HG02981 (cell line): Measurements from ENCODE around the gene VPS11.
A peak's percentile ranks its signal among the peaks of the same experiment; 100 is the strongest.
"Not testable (repeated sequence)": the region's sequence is repeated elsewhere in the genome, so short reads cannot be mapped to it uniquely, and the experiment has no call there.

ENCODE experiments used
- ATAC-seq: cut with Tn5 transposase; IDR thresholded peaks from one replicate; pipeline ENCODE4 v1.9.1; 2021; ENCODE audit warnings: mild to moderate bottlenecking, moderate library complexity; ENCODE audit not compliant: unreplicated experiment

The VPS11 gene

DNA sequence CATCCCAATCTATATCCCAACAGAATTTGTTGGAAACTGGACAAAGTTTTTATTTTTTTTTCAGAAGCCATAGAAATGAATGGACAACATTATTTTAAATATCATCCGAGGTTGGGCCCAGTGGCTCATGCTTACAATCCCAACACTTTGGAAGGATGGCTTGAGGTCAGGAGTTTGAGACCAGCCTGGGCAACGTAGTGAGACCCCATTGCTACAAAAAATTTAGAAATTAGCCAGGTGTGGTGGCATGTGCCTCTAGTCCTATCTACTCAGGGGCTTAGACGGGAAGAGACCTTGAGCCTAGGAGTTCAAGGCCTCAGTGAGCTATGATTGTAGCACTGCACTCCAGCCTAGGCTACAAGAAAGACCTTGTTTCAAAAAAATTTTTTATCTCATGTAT, 32.8 kb upstream of the VPS11 start:
- ATAC-seq: no peak

GRCh38 chr11:119038884-119039283, 28.7 kb upstream of the VPS11 start:
- ATAC-seq: no peak

GRCh38 chr11:119039471-119039870, 28.1 kb upstream of the VPS11 start:
- not testable (repeated sequence) for ATAC-seq

- ATAC-seq: no peak
Observed at GRCh38 chr11:119041821-119042514, 25.6 kb upstream of the VPS11 start.

- ATAC-seq: no peak
Observed at GRCh38 chr11:119042927-119043326, 24.7 kb upstream of the VPS11 start.

- no peak for ATAC-seq
Observed at GRCh38 chr11:119044708-119045107, 22.9 kb upstream of the VPS11 start.

GRCh38 chr11:119046489-119046888, 21.1 kb upstream of the VPS11 start:
- ATAC-seq: no peak

GRCh38 chr11:119047205-119047604, 20.4 kb upstream of the VPS11 start:
- no peak for ATAC-seq

DNA sequence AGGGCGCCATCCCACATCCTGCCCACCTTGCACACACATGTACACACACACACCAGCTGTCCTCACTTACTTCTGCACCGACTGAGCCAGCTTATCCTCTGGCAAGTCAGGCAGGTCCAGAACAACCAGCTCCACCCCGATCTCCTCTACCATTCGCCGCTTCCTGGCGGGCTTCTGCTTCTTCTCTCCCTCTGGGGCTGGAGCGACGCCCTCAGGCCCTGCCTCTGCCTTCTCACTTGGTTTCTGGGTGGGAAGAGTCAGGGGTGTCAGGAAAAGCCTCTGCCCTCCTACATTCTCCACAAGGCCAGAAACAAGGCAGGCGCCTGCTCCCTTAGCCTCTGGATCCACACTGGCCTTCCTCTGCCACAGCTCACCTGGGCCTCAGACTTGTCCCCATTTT, 19.0 kb upstream of the VPS11 start:
- ATAC-seq: no peak

GRCh38 chr11:119049081-119049480, 18.5 kb upstream of the VPS11 start:
- ATAC-seq: no peak

- ATAC-seq: peak; percentile 40
Observed at GRCh38 chr11:119051440-119052162, 16.0 kb upstream of the VPS11 start.

DNA sequence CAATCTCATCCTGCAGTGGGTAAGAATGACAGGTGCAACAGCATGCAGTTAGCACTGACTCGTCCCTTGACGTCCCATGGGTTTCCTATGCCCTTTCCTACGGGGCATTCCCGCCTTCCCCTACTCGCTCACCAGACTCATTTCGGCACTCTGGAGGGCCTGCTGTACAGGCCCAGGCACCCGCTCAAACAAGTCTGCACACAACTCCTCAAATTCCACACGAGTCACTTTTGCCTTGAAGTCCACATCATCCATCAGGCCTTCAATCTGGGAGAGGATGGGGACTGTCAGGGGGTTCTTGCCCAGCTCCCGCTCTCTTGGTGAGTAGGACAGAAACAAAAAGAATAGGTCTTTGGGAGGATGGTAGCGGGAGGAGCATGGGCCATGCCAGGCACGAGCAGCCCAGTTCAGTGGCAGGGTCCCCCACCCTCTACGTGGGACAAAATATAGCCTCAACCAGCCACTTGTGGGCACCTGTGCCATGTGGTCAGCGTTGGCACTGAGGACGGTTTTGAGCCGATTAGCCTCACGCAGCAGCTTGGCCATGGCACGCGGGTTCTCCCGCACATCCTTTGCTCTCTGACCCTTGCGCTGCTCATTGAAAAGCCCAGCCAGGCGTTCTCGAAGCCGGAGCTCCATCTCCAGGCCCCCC, 15.3 kb upstream of the VPS11 start:
- no peak for ATAC-seq

- ATAC-seq: no peak
Observed at GRCh38 chr11:119054418-119054817, 13.2 kb upstream of the VPS11 start.

DNA sequence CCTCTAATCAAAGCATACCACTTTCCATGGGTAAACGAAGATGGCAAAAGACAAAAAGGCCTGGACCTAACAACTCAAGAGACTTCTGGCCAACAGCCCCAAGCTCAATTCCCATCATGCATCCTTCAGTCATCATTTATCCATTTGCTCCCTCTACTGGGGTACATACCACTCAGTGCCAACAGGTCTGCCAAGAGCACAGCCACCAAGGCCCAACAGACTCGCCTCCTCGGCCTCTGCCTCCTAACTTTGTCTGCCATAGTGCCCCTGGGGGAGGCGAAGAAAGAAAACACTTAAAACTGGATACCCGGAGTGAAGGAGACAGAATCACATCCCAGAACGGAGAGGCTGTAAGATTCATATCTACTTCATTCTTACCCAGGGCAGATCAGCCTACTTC, 11.7 kb upstream of the VPS11 start:
- no peak for ATAC-seq

GRCh38 chr11:119056421-119056999, 11.1 kb upstream of the VPS11 start:
- ATAC-seq: peak; percentile 2

DNA sequence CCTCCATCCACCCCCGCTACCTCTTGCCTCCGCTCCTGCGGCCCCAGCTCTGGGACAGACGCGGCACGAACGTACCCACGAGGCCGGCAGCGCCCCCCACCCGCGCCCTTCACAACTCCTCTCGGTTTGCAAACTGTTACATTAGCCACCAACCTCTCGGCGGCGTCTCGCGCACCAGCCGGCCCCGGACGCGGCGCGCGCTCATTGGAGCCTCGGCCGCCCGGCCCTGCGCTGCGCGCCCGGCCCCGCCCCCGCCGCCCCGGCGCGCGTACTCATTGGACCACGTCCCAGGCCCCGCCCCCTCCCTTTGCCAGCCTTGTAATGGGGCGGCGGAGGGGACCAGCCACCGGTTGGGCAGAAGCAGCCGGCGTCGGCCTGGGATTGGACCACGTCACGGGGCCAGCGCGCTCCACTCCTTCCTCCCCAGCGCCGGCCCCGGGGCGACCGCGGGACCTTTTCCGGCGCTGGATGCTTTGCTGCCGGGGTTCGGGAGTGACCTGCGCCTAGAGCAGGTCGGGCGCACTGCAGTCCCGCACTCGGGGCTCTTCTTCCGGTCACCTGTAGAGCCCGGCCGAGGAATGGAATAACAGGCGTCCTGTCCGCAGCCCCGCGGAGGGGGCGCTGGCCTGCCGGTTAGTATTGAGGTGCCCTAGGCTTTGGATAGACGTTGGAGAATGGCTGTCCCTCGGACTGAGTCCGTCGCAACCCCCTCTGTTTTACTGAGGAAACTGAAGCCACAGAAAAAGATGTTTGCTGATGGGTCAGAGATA, 10.4 kb upstream of the VPS11 start, which contains the start of gene HYOU1:
Gene HYOU1 (minus strand): TSS at position 206 of the 770 bp plus-strand sequence. CDS start 1,045 bp downstream, outside the sequence.
- peak; percentile 92 for ATAC-seq

GRCh38 chr11:119059128-119059527, 8.5 kb upstream of the VPS11 start:
- ATAC-seq: not testable (repeated sequence)

DNA sequence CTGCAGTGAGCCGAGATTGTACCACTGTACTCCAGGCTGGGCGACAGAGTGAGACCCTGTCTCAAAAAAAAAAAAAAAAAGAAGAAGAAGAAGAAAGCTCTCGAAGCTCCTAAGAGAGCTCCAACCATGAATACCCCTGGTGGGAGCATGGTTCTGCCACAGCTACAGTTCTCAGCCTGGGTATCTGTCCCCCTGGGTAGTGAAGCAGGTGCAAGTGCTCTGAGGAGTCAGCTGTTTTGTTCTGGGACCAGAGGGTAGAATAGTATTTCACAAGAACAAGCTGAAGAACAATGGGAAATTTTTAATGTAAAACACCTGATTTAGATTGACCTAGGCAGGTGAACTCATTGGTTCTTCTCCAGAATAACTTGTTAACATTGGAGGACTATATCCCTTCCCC, 6.4 kb upstream of the VPS11 start:
- no peak for ATAC-seq

DNA sequence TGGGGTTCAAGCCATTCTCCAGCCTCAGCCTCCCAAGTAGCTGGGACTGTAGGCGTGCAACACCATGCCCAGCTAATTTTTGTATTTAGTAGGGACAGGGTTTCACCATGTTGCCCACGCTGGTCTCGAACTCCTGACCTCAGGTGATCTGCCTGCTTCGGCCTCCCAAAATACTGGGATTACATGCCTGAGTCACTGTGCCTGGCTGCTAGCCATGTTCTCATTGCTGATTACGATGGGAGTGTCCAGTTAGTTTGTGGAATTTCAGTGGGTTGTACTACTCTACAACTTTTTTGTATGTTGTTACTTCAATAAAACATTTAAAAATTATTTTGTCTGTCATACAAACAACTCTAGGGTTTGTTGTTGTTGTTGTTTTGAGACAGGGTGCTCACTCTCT, 4.8 kb upstream of the VPS11 start:
- ATAC-seq: no peak

DNA sequence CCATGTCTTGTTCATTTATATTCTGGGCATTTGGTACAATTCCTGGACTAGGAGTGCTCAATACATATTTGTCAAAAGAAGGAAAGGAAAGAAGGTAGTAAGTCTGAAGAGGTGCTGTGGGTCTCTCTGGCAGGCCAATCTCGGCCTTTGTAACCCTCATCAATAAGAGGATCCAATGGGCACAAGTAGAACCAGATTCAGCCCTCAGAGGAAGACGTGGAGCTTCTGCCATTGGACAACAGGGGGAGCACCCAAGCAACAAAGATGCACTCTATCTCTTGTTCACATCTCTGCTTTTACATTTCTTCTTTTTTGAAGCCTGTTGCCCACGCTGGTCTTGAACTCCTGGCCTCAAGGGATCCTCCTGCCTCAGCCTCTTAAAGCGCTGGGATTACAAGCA, 2.2 kb upstream of the VPS11 start:
- no peak for ATAC-seq

DNA sequence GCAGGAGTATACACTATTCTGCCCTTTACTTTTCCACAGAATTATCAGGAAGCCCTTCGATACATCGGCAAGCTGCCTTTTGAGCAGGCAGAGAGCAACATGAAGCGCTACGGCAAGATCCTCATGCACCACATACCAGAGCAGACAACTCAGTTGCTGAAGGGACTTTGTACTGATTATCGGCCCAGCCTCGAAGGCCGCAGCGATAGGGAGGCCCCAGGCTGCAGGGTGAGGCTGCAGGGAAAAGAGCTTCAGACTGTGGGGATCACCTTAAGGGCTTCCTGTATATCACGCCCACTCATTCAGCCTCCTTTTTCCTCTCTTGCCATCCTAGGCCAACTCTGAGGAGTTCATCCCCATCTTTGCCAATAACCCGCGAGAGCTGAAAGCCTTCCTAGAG, 10.2 kb downstream of the VPS11 start:
- no peak for ATAC-seq
